Measurements from ENCODE around the gene C10orf71.

The C10orf71 gene

DNA sequence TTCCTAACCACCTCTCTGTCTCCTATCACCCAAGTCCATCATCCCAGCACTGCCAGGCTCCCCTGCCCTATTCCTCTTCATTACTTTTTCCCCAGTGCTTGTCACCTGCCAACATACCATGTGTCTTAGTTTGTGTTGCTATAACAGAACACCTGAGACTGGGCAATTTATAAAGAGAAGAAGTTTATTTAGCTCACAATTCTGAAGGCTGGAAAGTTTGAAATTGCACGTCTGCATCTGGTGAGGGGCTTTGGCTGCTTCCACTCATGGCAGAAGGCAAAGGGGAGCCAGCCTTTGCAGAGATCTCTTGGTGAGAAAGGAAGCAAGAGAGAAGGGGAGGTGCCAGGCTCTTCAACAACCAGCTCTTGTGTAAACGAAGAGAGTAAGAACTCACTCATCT lies 49.6 kb downstream of the C10orf71 start:
- no peak for DNase-seq

DNA sequence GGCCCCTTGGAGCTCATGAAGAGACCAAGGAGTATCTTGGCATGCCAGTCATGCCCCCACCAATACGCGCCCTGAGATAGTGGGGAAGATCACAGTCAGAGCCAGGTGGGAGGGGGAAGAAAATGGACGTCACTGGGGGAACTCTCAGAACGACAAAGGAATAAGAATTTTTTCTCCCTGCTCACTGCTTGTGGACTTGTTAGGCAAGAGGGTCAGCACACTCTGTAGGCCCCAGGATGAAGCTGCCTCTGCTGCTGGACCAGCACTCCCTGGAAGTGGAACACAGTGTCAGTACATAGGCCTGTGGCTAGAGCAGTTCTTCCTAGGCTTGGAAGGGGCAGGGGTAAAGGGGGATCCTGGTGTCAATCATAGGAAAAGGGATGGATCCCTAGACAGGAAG lies 50.4 kb downstream of the C10orf71 start:
- no peak for DNase-seq

DNA sequence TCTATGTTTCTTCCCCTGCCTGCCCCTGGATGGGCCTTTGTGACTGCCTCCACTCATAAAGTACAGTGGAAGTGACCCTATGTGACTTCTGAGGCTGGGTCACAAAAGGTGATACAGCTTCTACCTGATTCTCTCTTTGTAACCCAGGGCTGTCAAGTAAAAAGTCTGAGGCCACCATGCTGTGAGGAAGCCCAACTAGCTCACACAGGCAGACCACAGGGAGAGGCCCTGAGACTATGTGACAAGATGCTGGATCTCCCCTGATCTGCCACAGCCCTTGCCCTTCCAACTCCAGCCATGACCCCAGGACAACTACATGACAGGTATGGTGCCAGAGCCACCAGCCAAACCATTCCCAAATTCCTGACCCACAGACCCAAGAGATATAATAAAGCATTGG lies 51.2 kb downstream of the C10orf71 start:
- no peak for DNase-seq

DNA sequence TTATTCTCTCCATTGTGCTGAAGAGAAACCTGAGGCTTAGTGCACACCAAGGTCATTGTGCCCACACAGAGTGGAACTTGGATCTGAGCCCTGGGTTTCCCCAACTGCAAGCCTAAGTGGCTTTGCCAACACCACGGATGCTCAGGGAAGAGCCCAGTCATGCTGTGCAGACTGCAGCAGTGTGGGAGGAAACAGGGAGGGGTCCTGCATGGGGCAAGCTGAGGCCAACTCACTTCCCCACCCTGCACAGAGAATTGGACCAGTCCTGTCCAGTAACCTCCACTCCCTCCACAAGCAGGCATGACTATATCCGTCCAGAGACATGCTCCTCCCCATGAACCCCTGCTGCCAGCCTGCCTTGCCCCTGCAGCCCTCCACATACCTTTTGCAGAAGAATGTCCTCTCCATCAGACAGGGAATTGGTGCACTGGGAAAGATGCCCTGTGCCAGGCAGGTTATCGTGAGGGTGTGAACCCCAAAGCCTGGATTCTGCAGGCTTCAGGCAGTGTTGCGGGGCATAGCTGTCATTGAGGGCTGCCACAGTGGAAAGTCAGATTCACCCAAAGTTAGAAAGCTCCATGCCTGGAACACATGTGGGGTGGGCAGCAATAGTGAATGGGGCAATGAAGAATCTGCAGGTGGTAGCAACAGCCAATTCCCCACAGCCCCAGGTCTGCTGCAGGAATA lies 52.0 kb downstream of the C10orf71 start:
- DNase-seq = no peak

DNA sequence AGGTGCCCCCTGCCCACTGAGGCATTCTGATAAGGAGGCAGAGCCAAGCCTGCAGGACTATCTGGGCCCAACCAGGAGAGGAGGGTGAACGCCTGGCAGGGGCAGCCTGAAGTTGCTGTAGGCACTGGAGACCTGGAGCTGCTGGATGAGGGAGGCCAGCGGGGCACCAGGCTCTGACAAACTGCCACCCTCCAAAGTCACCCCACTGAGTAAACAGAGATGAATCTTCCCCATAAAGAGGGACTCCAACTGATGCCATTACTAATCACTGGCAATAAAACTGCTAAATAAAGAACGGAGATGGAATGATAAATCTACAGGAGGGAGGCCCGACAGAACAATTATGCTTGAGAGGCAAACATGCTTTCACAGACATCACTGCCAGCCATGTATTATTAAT lies 52.7 kb downstream of the C10orf71 start:
- no peak for DNase-seq

DNA sequence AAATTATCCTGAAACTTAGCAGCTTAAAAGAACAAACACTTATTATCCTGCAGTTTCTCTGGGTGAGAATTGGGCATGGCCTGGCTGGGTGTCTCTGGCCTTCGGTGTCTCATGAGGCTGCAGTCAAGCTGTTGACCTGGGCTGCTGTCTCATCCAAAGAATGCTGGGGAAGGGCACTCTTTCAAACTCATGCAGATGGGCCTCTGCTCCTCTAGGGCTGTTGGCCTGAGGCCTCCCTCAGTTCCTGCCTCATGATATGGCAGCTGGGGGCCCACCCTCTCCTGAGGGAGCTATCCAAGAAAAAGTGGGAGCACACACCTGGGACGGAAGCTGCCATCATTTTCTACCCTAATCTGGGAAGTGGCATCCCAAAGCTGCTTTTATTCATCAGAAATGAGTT lies 53.4 kb downstream of the C10orf71 start:
- no peak for DNase-seq

DNA sequence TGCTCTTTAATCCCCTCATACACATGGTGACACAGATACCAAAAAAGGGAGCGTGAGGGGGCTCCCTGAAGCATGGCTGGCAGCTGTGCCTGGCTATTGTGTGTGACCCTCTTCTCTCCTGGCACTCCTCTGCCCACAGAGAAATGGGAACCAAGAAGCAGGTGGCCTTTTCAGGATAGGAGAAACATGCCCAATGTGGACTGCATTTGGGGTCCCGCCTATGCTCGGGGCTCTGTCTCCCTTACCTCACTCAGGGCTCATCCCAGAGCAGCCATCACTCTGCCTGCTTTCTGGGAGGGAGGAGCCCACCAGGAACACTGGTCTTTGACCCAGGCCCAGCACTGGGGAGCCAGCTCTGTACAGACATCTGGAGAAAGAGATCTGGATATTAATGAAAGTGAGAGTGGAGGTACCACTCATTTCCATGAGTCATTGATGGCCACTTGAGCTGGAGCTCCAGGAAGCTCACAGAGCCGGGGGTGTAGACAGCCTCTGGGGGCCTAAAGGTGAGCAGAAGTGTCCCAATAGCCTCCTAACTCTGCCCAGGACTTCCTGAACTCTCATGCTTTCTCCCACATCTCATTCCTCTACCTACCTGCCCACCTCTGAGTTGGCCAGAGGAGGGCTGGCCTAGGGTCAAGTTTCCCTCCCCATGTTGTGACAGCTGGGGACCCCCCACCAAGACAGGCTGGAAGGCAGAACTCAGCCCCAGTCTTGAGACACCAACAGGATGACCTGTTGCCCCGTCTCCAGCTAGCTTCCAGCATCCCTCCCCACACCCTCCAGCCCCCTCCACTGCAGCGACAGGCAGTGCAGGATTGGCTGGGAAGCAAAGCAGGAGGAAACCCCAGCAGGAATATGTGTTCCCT lies 54.3 kb downstream of the C10orf71 start:
- DNase-seq = no peak

DNA sequence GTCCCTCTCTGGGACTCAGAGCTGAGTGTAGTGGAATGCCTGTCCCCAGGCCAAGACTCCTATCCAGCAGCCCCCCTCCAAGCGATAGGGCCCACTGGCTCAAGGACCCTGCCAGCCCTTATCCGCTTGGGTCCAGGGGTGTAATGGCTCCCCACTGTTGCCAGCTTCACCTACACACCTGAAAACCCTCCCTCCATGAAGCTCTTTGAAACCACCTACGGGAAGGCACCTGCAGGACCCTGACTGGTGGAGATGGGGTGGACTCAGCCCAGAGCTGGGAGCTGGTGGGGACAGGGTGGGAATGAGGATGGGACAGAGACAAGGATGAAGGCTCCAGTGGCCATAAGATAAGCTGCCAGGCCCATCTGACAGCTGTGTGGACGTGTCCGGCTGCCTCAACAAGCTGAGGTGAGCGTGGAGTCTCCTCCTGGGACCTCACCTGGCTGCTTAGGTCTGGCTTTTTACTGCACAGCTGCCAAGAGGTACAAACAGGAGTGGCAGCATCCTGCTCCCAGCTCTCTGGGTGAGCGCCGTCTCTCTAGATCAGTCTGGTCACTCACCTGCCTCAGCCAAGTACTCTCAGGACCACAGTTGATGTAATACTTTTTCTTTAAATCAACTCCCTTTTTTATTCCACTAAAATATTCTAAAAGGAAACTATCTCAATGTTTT lies 55.1 kb downstream of the C10orf71 start:
- no peak for DNase-seq

DNA sequence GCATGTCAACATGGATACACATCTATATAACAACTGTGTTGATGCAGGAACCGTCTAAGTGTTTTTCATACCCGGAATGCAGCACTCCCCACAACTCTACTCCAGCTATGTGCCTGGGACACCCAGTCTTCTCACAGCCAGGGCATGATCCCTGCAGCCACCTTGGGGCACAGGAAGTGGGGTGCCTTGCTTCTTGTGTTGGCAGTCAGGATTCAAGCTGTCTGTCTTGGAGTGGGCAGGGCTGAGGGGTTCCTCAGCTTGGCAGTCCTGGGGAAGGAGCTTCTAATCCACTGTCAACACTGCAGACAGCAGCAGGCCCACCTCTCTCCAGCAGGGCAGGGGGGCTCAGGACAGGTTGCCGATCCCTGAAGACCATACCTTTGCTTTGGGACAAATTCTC lies 55.6 kb downstream of the C10orf71 start:
- DNase-seq = no peak

DNA sequence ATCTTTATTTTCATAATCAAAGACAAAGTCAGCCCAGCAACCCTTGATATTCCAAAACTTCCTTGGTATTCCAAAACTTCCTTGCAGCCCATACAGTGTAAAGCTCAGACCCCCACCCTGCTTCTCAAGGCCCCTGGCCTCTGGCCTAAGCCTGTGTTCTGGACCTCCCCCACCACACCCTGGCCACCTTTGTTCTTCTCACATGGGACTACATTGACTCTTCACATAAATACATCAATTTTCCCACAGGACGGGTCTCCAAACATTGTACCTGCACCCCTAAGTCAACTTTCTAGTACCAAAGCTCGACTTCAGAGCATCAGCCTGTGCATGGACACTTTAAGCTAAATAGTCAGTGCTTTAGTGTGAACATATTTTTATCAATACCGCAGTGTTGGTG lies 56.3 kb downstream of the C10orf71 start:
- DNase-seq = no peak

DNA sequence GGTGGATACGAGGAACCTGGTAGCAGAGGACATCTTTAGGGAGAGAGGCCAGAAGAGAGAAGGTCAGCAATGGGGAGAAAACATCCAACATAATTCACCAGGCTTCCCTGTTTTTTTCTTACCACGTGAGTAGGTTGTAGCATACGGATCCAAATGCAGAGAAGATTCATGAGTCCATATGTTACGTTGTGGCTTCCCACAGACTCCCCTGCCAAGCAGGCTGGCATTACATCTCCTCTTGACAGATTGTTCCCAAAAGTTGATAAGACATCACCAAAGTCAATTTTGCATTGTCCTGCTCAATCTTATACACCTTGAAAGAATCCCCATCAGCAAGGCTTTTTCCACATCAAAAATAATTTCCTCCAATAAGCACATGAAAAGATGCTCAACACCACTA lies 57.2 kb downstream of the C10orf71 start:
- DNase-seq = no peak

DNA sequence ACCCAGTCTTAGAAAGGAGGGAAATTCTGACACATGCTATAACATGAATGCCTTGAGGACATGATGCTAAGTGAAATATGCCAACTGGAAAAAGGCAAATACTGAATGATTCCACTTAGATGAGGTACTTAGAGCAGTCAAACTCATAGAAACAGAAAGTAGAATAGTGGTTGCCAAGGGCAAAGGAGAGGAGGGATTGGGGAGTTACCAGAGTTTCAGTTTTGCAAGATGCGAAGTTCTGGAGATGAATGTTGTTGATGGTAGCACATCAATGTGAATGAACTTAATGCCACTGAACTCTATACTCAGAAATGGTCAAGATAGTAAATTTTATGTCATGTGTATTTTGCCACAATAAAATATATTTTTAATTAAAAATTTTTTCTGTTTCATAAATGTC lies 58.0 kb downstream of the C10orf71 start:
- no peak for DNase-seq

DNA sequence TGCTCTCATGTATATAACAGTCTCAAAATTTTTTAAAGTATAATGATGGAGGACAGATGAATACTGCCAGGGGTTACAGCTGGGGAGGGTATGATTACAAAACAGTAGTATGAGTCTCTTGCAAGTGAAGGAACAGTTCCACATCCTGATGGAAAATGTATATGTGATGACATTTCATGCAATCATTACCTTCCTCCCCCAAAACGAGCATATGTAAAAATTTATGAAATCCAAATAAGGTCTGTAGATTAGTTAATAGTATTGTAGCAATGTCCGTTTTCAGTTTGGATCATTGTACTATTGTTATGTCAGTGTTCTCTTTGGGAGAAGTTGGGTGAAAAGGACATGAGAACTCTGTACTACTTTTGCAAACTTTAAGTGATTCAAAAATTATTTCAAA lies 58.9 kb downstream of the C10orf71 start:
- no peak for DNase-seq

DNA sequence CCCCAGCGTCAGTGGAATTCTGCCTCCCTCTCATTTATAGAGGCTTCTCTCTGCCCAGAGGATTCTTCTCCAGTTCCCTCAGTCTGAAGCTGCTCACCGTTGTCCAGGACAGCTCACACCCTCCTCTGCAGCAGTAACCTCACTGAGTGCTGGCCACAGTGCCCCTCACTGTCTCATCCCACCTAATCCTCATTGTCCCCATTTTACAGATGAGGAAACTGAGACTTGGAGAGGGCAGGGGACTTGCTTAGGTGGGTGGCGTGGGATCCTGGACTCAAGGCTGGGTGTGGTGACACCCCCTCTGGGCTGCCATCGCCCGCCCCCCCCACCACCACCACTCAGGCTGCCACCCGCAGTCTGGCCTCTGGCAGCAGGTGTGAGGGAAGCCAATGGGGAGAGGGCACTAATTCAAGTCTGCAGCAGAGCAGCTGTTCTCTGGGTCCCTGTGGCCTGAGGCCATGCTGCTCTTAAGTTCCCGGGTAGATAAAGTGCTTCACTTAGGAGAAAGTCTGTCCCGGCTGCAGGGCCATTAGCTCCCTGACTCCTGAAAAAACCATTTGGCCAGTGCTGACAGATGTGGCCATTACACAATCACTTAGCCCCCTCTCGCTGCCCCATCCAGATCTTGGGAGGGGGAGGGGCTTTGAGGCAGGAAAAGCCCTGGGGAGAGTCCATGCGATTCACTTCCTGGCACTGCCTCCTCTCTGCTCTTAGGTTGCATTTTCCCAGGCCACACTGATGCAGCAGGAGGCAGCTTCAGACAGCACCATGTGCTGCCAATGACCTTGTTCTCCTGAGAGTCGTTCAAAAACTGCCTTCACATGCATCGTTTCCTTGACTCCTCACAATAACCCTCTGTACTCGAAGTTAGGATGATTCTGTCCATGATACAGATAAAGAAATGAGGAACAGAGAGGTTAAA lies 60.6 kb downstream of the C10orf71 start:
- DNase-seq = no peak

DNA sequence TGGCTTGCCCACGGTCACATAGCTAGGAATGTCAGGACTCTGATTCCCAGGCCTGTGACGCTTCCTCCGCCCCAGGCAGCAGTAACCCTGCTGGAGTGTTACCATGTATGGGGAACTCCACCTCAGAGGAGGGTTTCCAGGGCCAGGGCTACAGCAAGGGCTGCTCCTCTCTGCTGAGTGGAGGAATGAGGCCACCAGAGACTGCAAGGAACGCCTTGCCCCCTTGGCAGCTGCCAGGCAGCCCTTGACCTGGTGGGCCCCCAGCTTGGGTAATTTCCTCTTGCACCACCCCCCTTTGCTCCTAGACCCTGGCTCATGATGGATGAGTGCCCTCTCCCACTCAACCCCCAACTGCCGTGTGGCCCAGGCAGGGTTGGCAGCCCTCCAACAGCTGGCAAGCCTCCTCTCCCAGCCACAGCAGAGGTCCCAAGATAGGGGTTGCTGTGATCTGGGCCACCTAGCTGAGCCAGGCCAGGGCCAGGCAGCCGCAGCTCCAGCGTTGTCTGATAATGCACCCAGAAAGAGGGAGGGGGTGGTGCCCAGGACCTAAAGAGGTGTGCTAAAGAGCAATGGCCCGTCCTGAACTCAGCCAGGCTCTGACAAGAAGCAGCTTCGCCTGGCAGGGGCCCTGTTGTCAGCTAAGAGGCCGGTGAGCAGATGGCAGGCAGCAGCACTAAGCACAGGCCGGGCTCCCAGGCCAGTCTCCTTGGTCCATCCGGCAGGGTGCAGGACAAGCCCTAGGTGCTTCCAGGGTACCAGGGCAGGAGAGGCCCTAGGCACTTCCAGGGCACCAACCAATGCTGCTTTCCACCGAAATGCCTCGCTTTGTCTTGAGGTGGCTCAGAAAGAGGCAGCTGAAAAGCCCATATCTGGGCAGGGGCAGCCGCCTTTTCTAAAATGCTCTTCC lies 61.6 kb downstream of the C10orf71 start:
- no peak for DNase-seq

DNA sequence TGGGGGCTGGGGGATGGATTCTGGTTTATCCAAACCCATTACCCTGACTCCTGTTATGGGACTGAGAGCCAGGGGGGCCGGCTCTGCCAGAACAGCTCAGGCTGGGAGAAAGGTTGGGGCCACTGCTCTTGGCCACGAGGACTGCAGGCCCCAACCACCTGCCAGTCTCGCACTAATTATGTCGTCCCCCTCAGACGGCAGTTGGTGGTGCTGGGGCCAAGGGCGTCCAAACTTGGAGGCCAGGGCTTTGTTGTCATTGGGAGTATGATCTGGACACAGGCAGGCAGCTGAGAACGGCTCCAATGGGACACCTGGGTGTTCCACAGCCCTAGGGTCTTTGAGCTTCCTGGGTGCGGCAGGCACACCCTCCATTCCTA lies 62.2 kb downstream of the C10orf71 start:
- DNase-seq = no peak

DNA sequence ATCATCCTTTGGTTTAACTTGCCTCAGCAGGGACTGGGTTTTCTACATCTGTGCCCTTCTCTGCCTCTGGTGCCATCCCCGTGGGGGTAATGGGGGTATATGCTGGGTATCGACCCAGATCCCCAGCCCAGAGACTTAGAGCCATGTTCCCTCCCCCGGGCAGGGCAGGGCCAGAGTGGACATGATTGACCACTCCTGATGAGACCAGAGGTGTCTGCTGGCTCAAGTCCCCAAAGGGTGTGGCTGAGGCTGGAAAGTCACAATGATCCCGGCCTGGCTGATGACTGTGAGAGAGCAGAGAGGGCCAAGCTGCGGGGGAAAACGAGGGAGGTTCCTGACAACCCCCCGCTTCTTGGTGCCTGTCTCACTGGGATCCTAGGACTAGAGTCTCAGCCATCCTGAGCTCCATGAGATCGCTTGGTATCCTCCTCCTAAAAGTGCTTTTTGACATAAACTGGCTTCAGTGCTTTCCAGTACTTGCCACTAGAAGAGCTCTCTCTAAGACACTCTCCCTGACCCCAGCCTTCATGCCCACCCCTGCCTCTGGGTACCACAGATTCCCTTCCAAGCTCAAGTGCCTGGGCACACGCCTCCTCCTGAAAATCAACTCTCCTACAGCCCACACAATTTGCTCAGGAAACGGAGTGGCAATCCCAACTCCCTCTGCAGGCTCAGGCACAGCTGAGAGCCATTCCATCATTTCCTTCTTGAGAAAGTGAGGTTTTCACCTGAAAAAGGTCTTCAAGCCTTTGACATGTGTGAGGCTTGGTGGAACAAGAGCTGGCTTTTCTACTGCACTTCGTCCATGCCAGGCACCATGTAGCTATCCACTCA lies 63.0 kb downstream of the C10orf71 start:
- no peak for DNase-seq

DNA sequence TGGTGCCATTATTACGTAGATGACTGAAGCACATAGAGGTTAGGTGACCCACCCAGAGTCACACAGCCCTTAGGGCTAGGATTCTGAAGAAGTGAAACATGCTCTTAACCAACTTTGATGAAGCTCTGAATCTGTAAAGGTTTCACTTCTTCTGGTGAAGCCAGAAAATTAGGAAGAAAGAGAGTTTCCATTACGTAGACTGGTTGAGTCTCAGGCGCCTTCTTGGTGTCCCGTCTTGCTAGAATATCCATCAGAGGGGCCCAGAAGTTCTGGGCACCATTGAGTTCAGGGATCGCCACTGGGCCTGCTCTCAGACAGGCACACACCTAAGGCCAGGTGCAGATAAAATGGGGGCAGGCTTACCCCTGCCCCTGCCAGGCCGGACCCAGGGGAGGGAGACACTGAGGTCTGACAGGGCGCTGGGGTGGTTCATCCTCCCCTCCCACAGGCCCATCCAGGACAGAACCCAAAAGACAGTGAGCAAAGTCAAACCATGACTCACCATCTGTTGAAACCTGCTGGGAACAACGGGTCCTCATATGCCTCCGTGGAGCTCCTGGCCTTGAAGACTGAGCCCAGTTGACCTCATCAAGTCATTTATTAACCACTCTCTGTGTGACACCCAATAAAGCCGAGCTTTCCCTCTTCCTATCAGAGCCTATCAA lies 63.8 kb downstream of the C10orf71 start:
- DNase-seq = no peak

DNA sequence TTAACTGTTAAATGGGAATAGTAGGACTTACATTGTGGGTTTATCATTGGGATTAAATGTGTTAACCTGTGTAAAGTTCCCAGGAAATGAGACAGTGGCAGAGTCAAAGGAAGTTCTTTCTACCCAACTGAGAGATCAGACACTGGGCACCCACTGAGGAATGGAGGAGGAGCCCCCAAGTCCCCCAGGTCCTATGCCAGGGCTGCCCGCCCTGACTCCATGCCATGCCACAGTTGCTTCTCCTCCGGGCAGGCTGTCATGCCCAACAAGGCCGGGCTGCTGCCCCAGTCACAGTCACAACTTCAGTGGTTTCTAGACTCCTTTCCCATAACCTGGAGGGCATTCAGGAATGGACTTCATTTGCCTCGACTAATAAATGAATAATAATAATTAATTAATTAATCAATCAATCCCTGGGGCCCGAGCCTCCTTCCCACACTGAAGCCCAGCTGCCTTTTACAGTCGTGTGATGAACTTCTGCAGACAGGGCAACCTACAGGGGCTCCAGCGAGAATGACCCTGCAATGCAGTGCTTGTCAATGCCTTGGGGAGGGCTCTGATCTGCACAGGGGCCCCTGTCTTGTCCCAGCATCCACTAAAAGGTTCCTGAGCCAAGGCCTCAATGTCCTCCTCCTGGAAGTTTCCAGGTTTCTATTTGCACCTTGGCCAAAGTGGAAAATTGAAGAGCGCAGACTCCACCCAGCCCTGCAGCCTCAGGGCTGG lies 64.5 kb downstream of the C10orf71 start:
- DNase-seq = no peak

DNA sequence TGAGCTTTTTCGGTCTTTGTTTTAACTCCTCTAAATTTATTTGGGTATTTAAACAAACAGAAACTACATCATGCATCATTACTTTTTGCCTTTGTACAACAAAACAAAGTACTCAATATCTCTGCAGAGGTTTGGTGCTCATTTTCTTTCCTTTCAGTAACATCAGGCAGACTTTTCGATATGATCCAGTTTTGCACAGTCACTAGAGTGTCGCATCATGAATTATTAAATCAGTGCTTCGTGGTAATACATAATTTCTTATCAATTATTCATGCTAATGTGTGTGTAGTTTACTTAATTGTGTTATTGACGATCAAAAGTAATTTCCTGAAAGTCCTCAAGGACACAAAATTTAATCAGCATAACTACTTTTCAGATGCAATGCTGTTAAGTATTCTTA lies 65.1 kb downstream of the C10orf71 start:
- no peak for DNase-seq
